Epithelial cell of prostate (primary cell): ENCODE results near the gene ARL10.

Experiments
- DNase-seq: peaks from one replicate; pipeline ENCODE4 v3.0.0-alpha.2; 2011; ENCODE audit warnings: low read depth, low spot score
- H3K27ac ChIP-seq: fragments of 450-650 bp; 2 replicates; pipeline ENCODE4 v1.5.1; 2017; ENCODE audit warnings: mild to moderate bottlenecking

Gene ARL10

GRCh38 chr5:176365351-176366231 lies at the start of gene ARL10:
ARL10 (plus strand) TSS chr5:176365487; CDS start chr5:176365564, 77 bp downstream.
- no peak for DNase-seq
- peak within 1 kb of the TSS; percentile 10 for H3K27ac ChIP-seq

- H3K27ac ChIP-seq = no peak overlapping the region
- no peak for DNase-seq
Observed at GRCh38 chr5:176317534-176318374, 47.5 kb upstream of the ARL10 start.

- H3K27ac ChIP-seq = no peak overlapping the region
- no peak for DNase-seq
Observed at GRCh38 chr5:176319827-176320554, 45.3 kb upstream of the ARL10 start.

GRCh38 chr5:176320577-176320976 lies 44.7 kb upstream of the ARL10 start:
- no peak for DNase-seq

GRCh38 chr5:176334031-176334770 lies 31.1 kb upstream of the ARL10 start:
- DNase-seq = no peak
- no peak overlapping the region for H3K27ac ChIP-seq

More at GRCh38 chr5:176320577-176320976, 44.7 kb upstream of the ARL10 start:
- H3K27ac ChIP-seq = no peak overlapping the region

GRCh38 chr5:176337913-176338312 lies 27.4 kb upstream of the ARL10 start:
- H3K27ac ChIP-seq = no peak overlapping the region
- DNase-seq = no peak

GRCh38 chr5:176339304-176339703 lies 26.0 kb upstream of the ARL10 start:
- DNase-seq = no peak
- no peak overlapping the region for H3K27ac ChIP-seq

- DNase-seq = no peak
Observed at GRCh38 chr5:176341325-176342157, 23.7 kb upstream of the ARL10 start.

GRCh38 chr5:176342158-176342483 lies 23.2 kb upstream of the ARL10 start:
- no peak overlapping the region for H3K27ac ChIP-seq
- DNase-seq = no peak

More at GRCh38 chr5:176341325-176342157, 23.7 kb upstream of the ARL10 start:
- no peak overlapping the region for H3K27ac ChIP-seq

GRCh38 chr5:176342766-176343458 lies 22.4 kb upstream of the ARL10 start:
- no peak for DNase-seq
- H3K27ac ChIP-seq = no peak overlapping the region

- no peak for DNase-seq
- H3K27ac ChIP-seq = no peak overlapping the region
Observed at GRCh38 chr5:176350416-176350815, 14.9 kb upstream of the ARL10 start.

GRCh38 chr5:176352116-176352878 lies 13.0 kb upstream of the ARL10 start:
- DNase-seq = no peak
- H3K27ac ChIP-seq = no peak overlapping the region

- DNase-seq = no peak
- H3K27ac ChIP-seq = no peak overlapping the region
Observed at GRCh38 chr5:176353533-176353932, 11.8 kb upstream of the ARL10 start.

GRCh38 chr5:176355400-176356178 lies 9.7 kb upstream of the ARL10 start:
- DNase-seq = no peak
- no peak overlapping the region for H3K27ac ChIP-seq

GRCh38 chr5:176356179-176356566 lies 9.1 kb upstream of the ARL10 start:
- no peak for DNase-seq
- no peak overlapping the region for H3K27ac ChIP-seq

GRCh38 chr5:176359658-176360057 lies 5.6 kb upstream of the ARL10 start:
- DNase-seq = peak; percentile 3

GRCh38 chr5:176360894-176361436 lies 4.3 kb upstream of the ARL10 start:
- no peak for DNase-seq
- peak overlapping the region; percentile 31 for H3K27ac ChIP-seq

More at GRCh38 chr5:176359658-176360057, 5.6 kb upstream of the ARL10 start:
- H3K27ac ChIP-seq = no peak overlapping the region
